CD4-positive, alpha-beta T cell treated with Interleukin-1 beta for 1 hour (primary cell): ENCODE results near the gene BTBD8.
"Not testable (repeated sequence)": the region's sequence is repeated elsewhere in the genome, so short reads cannot be mapped to it uniquely, and the experiment has no call there.

Experiments used
- DNase-seq, 2 donors: peaks; one replicate each; pipeline ENCODE4 v3.0.0-alpha.2; 2020 to 2022

BTBD8 gene

DNA sequence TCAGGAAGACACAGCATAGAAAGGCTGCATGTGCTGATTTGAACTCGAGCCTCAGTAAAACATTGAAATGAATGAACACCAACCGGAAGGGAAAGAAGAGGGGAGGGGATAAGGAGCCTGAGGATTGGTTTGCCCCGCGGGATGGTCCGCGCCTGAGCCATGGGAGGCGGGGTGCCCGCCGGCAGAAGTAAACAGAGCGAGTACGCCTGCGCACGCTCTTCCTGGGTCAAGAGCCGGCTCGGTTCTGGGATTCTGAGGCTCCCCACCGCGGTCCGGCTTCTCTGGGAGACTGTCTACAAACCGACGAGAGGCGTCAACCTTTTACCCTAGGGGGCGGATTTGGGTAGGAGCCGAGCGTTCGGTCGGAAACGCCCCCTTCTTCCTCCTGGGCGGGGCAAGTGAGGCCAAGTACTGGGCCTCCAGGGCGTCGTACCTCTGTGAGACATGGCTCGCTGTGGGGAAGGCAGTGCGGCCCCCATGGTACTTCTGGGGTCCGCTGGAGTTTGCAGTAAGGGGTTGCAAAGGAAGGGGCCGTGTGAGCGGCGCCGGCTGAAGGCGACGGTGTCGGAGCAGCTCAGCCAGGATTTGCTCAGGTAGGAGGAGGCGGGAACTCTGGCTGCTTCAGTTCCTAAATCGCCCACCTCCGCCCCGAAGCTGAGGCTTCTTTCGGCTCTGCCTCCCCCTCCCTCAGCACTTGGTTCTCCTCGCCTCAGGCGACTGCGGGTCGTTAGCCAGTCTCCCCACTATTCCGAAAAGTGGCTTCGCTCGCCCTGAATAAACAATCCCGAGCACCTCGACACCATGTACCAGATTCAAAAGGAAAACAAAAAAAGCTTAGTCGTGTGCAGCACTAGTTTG is at the start of gene BTBD8:
BTBD8 (plus strand) TSS at position 218 of the 858 bp plus-strand sequence; CDS start at position 445, 227 bp downstream.
- DNase-seq: peak; percentile 86 to 88

DNA sequence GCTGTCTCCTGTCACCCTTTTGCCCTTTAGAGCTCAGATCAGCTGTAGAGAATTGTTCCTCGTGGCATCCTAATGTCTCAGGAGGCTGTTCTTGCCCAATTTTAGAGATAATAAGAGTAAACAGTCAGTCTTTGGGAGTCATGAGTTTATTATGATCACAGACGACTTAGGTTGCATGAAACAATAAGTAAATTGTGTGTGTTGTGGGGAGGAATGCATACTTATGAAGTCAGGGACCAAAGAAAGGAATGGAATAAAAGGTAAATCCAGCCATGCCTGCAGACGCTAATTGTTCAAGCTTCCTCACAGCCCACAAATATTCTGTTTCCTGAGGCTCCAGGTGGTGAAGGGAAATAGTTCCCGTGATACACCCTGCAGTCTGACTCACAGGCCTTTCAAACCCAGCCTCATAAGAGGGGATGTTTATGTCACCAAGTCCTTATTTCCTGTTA is 49.5 kb upstream of the BTBD8 start:
- DNase-seq: no peak

- no peak for DNase-seq
These were observed 48.6 kb upstream of the BTBD8 start for GRCh38 chr1:92031281-92032110.

DNA sequence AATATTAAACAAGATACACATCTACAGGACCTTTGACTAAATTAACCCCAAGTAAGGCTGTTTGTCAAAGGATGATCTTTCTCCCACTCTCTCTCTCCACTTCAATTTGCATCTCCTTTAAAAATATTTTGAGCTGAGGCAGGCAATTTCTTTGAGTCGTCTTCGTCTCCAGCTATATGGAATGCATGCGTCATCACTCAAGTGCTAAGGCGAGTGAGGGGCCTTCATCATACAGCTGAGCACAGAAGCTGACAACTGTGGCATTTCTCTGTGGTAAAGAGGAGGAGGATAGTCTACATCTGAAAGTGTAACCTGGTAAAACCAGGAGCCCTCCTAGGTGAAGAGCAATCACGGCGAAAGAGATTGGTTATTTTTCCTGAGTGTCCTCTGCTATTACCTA is 42.7 kb upstream of the BTBD8 start:
- no peak for DNase-seq

DNA sequence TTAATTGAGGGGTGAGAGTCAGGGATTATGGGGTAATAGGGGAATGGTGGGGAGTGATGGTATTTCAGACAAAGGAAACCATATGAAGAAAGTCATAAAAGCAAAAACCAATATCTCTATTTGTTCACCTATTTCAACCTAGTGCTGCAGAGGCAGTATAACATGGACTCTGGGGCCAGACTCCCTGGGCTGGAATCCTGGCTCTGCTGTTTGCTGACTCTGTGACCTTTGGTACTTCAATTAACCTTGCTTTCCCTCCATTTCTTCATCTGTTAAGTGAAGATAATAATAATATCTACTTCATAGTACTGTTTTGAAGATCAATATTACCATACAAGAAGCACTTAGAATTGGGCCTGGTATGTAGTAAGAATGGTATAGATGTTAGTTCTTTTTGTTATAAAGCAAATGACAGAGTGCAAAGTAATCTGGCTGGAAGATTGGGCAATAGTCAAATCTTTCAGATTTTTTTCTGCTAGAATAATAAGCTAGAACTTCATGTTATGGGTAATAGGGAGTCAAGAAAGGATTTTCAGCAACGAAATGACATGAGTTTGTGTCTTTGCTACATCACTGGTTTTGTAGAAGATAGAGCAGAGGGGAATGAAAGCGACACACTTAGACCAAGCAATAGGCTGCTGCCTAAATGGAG is 41.3 kb upstream of the BTBD8 start:
- DNase-seq: no peak

- DNase-seq: no peak
These were observed 39.2 kb upstream of the BTBD8 start for GRCh38 chr1:92040971-92041370.

GRCh38 chr1:92043621-92044020 is 36.5 kb upstream of the BTBD8 start:
- no peak for DNase-seq

- no peak for DNase-seq
These were observed 34.2 kb upstream of the BTBD8 start for GRCh38 chr1:92045766-92046495.

DNA sequence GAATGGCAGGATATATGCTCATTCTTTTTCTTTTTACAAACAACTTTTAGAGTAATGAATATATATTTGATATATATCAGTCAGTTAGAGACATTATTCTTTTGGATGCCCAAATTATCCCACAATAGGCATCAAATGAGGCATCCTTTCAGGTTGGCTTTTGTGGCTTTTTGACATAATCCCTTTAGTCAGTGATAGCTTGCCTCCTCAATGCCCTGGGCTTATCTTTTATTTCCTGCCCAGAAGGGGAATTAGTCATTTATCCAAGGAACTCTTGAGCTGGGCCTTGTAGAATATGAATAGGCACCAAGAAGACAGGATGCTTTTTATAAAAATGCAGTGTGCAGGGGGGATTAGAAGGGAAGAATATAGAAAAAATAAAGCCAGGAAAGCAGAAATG is 28.2 kb upstream of the BTBD8 start:
- no peak for DNase-seq

DNA sequence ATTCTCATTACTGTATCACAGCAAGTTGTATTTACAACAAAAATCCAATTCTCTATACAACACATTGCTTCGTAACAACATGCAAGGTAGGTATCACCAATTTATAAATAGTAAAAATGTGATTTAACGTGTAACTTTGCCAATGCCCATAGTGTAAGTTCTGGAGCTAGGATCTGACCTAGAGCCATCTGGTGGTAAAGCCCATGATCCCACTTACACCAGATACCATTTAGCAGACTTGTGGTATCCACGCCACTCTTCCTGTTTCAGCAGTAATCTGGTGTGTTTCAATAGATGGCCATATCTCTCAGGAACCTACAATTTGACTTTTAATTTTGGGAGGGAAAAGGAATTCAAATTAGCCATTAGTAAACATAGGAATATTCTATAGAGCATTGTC is 15.1 kb upstream of the BTBD8 start:
- DNase-seq: no peak

- DNase-seq: no peak
These were observed 13.8 kb upstream of the BTBD8 start for GRCh38 chr1:92066321-92066720.

DNA sequence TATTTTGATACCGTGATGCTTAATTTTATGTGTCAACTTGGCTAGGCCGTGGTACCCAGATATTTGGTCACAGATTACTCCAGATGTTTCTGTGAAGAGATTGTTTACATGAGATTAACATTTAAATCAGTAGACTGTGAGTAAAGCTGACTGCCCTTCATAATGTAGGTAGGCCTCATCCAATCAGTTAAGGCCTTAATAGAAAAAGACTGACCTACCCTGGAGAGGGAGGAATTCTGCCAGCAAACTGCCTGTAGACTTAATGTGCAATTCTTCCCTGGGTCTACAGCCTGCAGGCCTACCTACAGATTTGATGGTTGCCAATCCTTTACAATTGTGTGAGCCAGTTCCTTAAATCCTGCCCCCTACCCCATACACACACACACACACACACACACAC is 9.3 kb upstream of the BTBD8 start:
- DNase-seq: no peak

GRCh38 chr1:92074446-92074845 is 5.7 kb upstream of the BTBD8 start:
- not testable (repeated sequence) for DNase-seq

GRCh38 chr1:92075311-92075710 is 4.8 kb upstream of the BTBD8 start, which contains the start of gene SETSIP:
Gene SETSIP, minus strand, starts transcription at chr1:92075411. Its CDS starts 0 bp downstream, at chr1:92075411.
- no peak for DNase-seq

- DNase-seq: no peak
These were observed 3.8 kb upstream of the BTBD8 start for GRCh38 chr1:92076363-92076762.

DNA sequence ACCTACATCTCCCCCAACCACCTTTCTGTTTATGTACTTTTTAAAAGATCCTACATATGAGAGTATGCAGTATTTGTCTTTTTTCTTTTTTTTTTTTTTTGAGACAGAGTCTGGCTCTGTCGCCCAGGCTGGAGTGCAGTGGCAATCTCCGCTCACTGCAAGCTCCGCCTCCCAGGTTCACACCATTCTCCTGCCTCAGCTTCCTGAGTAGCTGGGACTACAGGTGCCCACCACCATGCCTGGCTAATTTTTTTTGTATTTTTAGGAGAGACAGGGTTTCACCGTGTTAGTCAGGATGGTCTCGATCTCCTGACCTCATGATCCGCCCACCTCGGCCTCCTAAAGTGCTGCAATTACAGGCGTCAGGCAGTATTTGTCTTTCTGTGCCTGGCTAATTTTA is 2.1 kb upstream of the BTBD8 start:
- not testable (repeated sequence) for DNase-seq

DNA sequence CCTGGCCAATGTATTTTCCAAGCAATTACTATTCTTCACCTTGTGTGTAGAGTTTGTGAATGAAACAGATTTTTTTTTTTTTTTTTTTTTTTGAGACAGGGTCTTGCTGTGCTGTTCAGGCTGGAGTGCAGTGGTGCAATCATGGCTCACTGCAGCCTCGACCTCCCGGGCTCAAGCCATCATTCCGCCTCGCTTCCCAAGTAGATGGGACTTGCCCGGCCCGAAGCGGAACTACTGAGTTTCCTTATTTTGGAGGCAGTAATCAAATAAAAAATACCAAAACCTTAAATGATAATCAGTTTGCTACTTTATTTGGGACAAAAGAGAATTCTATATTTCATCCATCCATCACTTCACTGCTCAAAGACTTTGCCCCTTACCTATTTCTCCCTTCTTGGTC is 704 bp upstream of the BTBD8 start:
- DNase-seq: no peak

GRCh38 chr1:92081031-92081430 is 886 bp downstream of the BTBD8 start:
- no peak for DNase-seq

DNA sequence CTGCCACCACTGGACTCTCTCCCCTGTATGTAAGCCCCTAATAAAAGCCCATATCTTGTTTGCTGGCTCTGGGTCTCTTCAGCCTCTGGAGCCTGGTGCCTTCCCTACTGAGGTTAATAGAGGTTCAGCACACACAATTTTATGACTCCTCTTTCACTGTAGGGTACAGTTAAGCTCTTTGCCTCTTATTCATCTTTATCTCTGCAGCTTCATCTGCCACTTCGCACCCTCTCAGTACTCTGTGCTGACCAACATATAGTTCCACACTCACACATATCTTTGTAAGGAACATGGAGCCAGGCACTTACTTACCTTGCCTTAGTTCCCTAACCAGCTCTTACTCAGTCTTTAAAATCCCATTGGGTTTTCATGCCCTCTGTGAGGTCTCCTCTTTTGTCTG is 4.5 kb downstream of the BTBD8 start:
- DNase-seq: no peak

DNA sequence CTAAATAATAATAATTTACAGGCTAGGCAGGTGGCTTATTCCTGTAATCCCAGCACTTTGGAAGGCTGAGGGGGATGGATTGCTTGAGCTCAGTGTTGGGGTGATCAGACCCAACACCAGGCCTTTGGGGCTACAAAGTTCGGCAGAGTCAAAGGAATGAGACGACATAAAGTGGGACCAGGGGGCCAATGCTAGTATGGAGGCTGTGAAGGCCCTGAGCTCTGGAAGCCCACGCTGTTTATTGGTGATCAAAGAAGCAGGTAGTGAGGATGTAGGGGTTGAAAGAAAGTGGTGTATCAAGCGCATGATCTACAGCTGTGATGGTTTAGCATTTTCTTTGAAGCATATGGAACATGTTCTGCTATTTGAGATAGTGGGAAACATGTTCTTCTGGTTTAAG is 5.6 kb downstream of the BTBD8 start:
- DNase-seq: no peak

- no peak for DNase-seq
These were observed 7.4 kb downstream of the BTBD8 start for GRCh38 chr1:92087542-92087941.

GRCh38 chr1:92091625-92092024 is 11.5 kb downstream of the BTBD8 start:
- DNase-seq: no peak

DNA sequence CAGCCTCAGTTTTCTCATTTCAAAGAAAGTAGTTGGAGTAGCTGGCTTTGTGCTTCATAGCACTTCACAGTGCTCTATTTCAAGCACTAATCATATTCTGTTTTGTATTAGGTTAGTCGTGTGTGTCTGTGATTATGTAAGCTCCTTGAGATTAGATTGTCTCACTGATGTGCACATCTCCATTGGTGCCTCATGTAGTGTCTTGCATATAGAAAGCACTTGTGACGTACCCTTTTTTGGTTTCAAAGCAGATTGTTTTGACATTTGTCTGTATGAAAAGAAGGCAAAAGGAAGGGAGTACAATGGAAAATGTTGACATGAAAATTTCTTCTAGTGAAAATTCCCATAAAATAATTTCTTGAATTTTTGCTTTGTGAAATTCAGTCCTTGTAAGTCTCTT is 13.9 kb downstream of the BTBD8 start:
- no peak for DNase-seq
